ENCODE measurements around the gene PRDM7.
"Not testable (repeated sequence)": the region's sequence is repeated elsewhere in the genome, so short reads cannot be mapped to it uniquely, and the experiment has no call there.

PRDM7 gene

DNA sequence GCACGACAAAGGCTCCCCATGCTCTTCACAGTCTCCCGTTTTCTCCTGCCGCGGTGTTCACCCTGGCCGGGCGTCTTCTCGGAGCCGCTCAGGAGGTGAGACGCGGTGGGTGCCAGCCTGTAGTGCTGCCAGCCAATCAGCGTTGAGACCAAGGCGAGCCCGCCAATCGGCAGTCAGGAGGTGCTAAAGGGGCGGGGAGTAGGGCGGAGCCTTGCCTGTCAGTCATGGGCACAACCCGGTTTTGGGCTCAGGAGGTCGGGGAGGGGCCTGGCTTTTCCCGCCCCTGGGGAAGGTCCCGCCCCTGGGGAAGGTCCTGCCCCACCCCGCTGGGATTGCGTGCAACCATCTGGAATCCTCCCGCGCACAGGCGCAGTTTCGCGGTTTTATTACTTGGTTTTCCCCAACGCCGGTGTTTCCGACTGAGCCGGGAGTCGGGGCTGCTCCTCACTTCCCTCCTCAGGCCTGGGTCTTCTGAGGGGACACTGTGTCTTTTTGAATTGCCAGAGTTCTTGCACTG is at the start of gene PRDM7:
Gene PRDM7 (minus strand): TSS at position 92 of the 517 bp plus-strand sequence. CDS start 1,421 bp downstream, outside the sequence.
- DNase-seq, result peak; percentile 99

DNA sequence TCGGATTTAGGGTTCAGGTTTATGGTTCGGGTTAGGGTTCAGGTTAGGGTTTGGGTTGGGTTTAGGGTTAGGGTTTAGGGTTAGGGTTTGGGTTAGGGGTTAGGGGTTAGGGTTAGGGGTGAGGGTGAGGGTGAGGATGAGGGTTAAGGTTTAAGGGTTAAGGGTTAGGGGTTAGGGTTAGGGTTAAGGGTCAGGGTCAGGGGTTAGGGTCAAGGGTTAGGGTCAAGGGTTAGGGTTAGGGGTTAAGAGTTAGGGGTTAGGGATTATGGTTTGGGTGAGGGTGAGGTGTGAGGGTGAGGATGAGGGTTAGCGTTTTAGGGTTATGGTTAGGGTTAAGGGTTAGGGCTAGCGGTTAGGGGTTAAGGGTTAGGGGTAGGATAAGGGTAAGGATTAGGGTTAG is 44.7 kb upstream of the PRDM7 start:
- peak; percentile 13 for DNase-seq

DNA sequence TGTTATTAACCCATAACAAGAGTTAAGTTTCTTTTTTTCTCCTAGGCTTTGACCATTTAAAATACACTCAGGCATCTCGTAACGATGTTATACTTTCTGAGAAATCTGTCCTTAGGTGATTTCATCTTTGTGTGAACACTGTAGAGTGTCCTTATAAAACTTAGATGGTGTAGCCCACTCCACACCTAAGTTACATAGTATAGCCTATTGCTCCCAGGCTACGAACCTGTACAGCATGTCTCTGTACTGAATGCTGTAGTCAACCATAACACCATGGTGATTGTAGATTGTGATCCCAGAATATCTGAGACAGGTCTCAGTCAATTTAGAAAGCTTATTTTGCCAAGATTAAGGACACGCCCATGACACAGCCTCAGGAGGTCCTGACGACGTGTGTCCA is 30.5 kb upstream of the PRDM7 start:
- not testable (repeated sequence) for DNase-seq

- not testable (repeated sequence) for DNase-seq
These were observed 29.9 kb upstream of the PRDM7 start for GRCh38 chr16:90107060-90107459.

DNA sequence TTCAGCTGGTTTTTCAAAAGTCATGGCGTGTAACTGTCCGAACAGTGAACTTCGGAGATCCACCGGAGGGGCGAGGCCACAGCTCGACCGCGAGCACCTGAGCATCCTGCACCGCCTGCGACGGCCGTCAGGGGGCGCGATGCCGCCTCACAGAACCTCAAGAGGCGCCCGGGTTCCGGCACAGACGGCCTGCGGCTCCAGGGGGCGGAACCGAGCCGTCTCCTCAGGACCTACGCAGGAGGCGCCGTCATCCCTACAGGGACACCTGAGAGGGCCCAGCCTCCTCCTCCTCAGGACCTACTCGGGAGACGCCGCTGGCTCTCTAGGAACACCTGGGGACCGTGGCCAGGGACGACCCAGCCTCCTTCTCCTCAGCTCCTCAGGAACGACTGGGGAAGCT is 29.1 kb upstream of the PRDM7 start:
- peak; percentile 85 for DNase-seq

DNA sequence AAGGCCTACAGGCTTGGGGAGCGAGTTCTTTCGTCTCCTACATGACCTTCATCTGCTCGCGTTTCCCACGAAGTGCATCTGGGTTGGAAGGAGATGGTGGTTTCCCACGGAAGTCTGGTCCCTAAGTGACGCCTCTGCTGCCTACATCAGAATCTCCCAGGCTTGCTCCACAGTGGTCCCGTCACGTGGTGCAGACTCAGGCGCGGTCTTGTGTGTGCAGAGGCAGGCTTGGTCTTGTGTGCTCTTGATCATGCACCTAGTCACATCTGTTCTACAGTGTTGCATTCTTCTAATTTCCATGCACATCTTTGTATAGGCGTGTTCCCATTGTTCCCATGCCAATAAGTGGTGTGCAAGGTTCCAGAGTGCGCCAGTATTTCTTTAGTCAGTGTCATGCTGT is 27.6 kb upstream of the PRDM7 start:
- not testable (repeated sequence) for DNase-seq

DNA sequence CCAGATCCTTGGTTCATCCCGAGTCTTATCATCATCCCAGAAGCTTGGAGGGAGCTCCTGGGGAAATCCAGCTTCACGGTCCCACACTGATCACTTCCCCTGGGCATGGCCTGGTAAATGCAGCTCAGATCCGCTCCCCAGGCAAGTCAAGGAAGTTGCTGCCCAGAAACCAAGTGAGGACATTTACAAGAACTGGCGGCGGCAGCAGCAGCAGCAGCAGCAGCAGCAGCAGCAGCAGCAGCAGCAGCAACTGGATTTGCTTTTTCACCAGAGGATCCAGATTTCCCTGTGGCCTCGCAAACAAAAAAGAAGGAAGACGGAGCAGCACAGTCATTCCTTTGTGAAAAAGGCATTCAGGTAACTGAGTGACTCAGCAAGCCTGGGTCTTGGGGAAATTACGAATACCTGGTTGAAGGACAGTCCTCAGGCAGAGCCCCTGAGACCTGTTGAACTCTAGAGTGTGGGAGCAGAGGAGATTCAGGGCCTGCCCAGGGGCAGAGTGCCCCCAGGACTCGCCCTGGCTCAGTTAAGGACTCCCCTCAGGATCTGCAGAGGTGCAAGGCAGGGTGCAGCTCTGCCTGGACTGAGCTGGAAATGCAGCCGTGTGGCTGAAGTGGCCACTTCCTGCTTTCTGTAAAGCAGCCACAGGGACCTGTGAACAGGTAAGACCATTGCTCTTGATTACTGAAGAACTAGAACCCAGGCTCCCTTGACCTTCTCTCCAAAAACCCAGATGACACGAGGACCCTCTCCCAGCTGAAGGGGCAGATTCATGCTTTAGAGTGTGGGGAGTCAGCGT is 25.2 kb upstream of the PRDM7 start:
- DNase-seq, result not testable (repeated sequence)

GRCh38 chr16:90101332-90101731 is 24.2 kb upstream of the PRDM7 start:
- DNase-seq, result not testable (repeated sequence)

DNA sequence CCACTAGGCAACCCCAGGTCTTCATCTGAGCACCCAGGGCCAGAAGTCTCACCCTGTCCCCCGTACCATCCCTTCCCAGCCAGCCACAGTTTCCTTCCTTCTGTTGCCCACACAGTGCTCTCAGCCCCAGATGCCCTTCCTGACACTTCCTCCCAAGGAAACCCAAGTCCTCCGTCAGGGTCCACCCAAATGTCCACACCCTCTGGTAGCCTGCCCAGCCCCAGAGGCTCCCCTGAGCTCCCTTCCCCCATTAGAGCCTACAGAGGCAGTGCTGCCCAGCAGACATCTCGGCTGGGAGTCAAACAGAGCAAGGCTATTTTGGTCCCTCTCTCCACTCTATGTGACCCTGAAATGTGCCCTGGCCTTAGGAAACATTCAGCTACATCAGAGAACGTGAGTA is 23.7 kb upstream of the PRDM7 start:
- DNase-seq, result not testable (repeated sequence)

DNA sequence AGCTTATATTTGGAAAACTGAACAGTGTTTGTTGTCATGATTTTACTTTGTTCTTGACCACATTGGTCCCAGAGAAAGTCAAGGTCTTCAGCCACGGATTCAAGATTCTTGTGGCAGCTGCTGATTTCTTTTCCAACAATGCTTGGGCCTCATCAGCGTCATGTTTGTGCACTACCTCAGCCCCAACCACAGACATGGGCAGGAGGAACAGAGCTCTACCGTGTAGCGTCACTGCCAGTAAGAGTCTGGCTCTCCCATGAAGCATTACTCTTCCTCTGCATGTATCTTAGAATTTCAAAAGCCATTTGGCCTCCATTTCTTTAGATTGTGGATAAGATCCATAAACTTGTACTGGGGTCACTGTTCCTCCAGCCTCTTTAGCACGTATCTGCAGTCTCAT is 23.1 kb upstream of the PRDM7 start:
- DNase-seq, result not testable (repeated sequence)

GRCh38 chr16:90098936-90099335 is 21.8 kb upstream of the PRDM7 start:
- DNase-seq, result not testable (repeated sequence)

DNA sequence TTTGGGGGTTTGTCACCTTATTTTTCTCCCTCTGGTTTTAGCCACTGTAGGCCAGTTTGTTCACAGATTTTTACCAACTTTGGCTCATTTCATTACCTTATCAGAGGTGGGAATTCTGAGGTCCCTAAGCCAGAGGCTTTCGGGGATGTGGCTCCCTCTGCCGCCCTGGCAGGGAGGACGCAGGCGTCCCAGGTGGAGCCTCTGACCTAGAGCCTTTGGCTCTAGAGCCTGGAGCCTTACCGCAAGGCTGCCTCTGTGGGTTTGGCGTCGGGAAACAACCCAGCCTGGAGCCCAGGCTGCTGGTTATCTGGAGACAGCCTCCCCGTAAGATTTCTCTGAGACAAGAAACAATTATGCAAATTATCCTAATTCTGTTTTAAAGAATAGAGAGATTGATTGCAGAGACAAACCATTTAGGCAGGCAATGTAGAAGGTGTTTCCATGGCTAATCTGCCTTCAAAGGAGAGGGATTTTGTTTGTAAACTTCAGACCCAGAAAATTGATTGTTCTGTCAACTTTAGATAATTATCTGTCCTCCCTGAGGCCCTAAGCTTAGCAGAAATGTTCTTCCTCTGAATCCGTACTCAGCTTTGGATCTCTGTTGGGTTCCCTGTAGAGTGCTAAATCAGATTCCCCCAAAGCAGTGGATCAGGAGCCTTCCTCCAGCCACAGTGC is 20.0 kb upstream of the PRDM7 start:
- DNase-seq, result not testable (repeated sequence)

DNA sequence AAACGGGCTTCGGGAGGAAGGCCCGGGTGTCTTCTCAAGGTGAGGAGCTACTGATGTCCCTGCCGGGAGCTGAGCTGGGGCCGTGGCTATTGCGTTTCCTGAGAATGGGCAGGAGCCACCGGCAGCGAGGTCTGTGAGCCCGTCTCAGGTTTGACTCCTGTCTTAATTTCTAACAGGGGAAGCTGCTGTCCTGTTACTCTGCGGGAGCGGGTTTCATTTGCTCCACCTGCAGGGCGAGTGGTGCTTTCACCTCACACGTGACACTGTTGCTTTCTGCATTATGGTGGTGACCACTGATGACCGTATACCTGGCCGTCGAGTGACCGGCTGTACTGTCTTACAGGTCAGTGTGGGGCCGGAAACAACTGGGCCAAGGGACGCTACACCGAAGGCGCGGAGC is 17.7 kb upstream of the PRDM7 start:
- DNase-seq, result not testable (repeated sequence)

- DNase-seq, result not testable (repeated sequence)
These were observed 17.2 kb upstream of the PRDM7 start for GRCh38 chr16:90094296-90094695.

- not testable (repeated sequence) for DNase-seq
These were observed 16.7 kb upstream of the PRDM7 start for GRCh38 chr16:90093799-90094198.

- DNase-seq, result not testable (repeated sequence)
These were observed 15.7 kb upstream of the PRDM7 start for GRCh38 chr16:90092781-90093180.

GRCh38 chr16:90084215-90084950 is 7.3 kb upstream of the PRDM7 start:
- DNase-seq, result no peak

DNA sequence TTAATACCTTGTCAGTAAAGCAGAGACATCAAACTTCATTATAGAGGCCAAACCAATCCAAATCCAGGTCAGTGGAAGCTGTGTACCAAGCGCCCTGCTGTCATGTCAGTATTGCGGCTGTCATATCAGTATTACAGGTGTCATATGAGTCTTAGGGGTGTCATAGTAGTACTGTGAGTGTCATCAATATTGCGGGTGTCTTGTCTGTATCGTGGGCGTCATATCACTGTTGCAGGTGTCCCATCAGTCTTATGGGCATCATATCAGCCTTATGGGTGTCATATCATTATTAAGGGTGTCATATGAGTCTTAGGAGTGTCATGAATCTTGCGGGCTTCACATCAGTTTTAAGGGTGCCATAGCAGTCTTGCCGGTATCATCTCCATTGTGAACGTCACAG is 6.0 kb upstream of the PRDM7 start:
- no peak for DNase-seq

DNA sequence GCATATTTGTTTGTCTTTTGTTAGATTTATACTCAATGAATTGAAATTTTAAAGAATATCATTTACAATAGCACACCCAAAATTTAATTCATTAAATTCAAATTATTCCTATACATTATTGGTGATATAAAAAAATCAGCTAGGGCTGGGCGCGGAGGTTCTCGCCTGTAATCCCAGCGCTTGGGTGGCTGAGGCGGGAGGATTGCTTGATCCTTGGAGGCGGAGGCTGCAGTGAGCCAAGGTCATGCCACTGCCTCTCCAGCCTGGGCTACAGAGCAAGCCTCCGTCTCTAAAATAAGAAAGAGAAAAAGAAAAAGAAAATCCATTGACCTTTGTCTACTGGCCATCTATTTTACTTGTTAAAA is 4.5 kb upstream of the PRDM7 start:
- DNase-seq, result no peak

DNA sequence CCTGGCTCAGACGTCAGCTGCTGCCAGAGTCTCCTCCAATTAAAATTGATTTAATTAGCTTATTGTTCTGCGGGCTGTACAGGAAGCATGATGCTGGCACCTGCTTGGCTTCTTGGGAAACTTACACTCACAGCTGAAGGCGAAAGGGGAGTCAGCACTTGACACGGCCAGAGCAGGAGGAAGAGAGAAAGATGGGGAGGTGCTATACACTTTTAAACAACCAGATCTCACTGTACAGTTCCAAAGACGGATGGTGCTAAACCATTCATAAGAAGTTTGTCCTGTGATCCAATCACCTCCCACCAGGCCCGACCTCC is 1.4 kb upstream of the PRDM7 start:
- DNase-seq, result no peak

GRCh38 chr16:90077757-90078578 is 837 bp upstream of the PRDM7 start:
- DNase-seq, result no peak

DNA sequence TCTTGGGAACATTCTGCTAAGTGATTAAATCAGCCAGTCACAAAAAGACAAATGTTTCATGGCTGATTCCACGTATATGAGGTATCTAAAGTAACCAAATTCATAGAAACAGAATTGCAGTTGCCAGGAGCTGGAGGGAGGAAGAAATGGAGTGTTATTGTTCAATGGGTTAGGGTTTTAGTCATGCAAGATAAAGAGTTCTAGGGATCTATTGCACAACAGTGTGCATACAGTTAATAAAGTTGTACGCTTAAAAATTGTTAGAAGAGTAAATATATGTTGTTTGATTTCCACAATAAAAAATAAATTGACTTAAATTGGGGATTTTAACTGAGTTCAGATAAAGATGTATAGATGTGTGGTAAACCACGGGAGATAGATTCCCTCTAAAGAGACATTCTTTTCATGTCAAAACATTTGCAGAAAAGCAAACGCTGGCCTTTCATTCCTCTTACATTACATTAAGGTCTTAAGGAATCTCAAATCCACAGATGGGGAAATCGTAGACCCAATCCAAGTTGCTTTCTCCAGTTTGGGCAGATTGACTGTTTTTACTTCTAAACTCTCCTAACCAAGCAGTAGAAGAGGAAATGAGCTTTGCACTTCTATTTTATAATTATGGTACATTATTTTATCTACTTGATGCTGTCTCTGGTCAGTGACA is 4.6 kb downstream of the PRDM7 start:
- no peak for DNase-seq
